ENCODE measurements around the gene SORBS1. TPM values are rescaled to one million over a fixed set of nuclear protein-coding genes. Genes with fewer than 3 reads are reported as not detected.

SORBS1 gene
- total and polyA plus RNA-seq, 2 experiments from 2014 or later = 17.0 to 40.2 TPM

- H4K20me1 ChIP-seq (ENCODE audit: insufficient read depth, poor library complexity, severe bottlenecking) = no peaks in the 10 kb centered on the region
- H3K4me1 ChIP-seq (ENCODE audit: insufficient read depth) = peaks cover 2% of the 10 kb centered on the region
- no peaks in the 10 kb centered on the region for H3K27me3 ChIP-seq
- H3K9me2 ChIP-seq (replicated peaks; ENCODE audit: insufficient read depth) = no peaks in the 10 kb centered on the region
- TF ChIP-seq CTCF (IDR thresholded peaks at IDR 0.05; ENCODE audit: poor library complexity) = no peak
- no peak for TF ChIP-seq EZH2 (IDR thresholded peaks at IDR 0.05; ENCODE audit: borderline replicate concordance)
- no peak for TF ChIP-seq EZH2phosphoT487 (IDR thresholded peaks at IDR 0.05; ENCODE audit: low read depth, severe bottlenecking, unreplicated experiment)
- no peak overlapping the region for H3K4me3 ChIP-seq
- no peaks in the 10 kb centered on the region for H3K9me3 ChIP-seq (ENCODE audit: low read depth)
- H3K27ac ChIP-seq = peak overlapping the region; percentile 51
- no peak overlapping the region for H3K4me2 ChIP-seq
- 83% methylated on average over 12 of the region's 12 CpGs for WGBS (ENCODE audit: low lambda C conversion rate, missing lambda C conversion rate)
- no peak overlapping the region for H2AFZ ChIP-seq
- DNase-seq (ENCODE audit: low spot score) = no peak
- no peaks in the 10 kb centered on the region for H3K79me2 ChIP-seq
- no peaks in the 10 kb centered on the region for H3K36me3 ChIP-seq (replicated peaks; ENCODE audit: insufficient read depth, low read depth)
Measured at GRCh38 chr10:95333997-95334804, 227.0 kb downstream of the SORBS1 start.

- TF ChIP-seq CTCF (IDR thresholded peaks at IDR 0.05; ENCODE audit: poor library complexity) (no peak), EZH2phosphoT487 (IDR thresholded peaks at IDR 0.05; ENCODE audit: low read depth, severe bottlenecking, unreplicated experiment) (no peak), EZH2 (IDR thresholded peaks at IDR 0.05; ENCODE audit: borderline replicate concordance) (no peak)
- H3K9me3 ChIP-seq (ENCODE audit: low read depth) = no peaks in the 10 kb centered on the region
- no peak for DNase-seq (ENCODE audit: low spot score)
- H2AFZ ChIP-seq = no peak overlapping the region
- H3K36me3 ChIP-seq (replicated peaks; ENCODE audit: insufficient read depth, low read depth) = no peaks in the 10 kb centered on the region
- no peak overlapping the region for H3K4me3 ChIP-seq
- H3K79me2 ChIP-seq = no peaks in the 10 kb centered on the region
- H3K4me2 ChIP-seq = no peak overlapping the region
- no peaks in the 10 kb centered on the region for H4K20me1 ChIP-seq (ENCODE audit: insufficient read depth, poor library complexity, severe bottlenecking)
- no peaks in the 10 kb centered on the region for H3K9me2 ChIP-seq (replicated peaks; ENCODE audit: insufficient read depth)
- 90% methylated on average over 4 of the region's 4 CpGs for WGBS (ENCODE audit: low lambda C conversion rate, missing lambda C conversion rate)
- H3K27me3 ChIP-seq = no peaks in the 10 kb centered on the region
- peaks cover under 1% of the 10 kb centered on the region for H3K4me1 ChIP-seq (ENCODE audit: insufficient read depth)
- H3K27ac ChIP-seq = no peak overlapping the region
Measured at GRCh38 chr10:95332666-95333249, 228.4 kb downstream of the SORBS1 start.

- TF ChIP-seq EZH2phosphoT487 (IDR thresholded peaks at IDR 0.05; ENCODE audit: low read depth, severe bottlenecking, unreplicated experiment) (no peak), CTCF (IDR thresholded peaks at IDR 0.05; ENCODE audit: poor library complexity) (no peak), EZH2 (IDR thresholded peaks at IDR 0.05; ENCODE audit: borderline replicate concordance) (no peak)
- no peak overlapping the region for H3K4me2 ChIP-seq
- DNase-seq (ENCODE audit: low spot score) = no peak
- no peaks in the 10 kb centered on the region for H3K9me3 ChIP-seq (ENCODE audit: low read depth)
- no peaks in the 10 kb centered on the region for H3K27me3 ChIP-seq
- H3K4me3 ChIP-seq = no peak overlapping the region
- no peaks in the 10 kb centered on the region for H4K20me1 ChIP-seq (ENCODE audit: insufficient read depth, poor library complexity, severe bottlenecking)
- no peak overlapping the region for H2AFZ ChIP-seq
- no peaks in the 10 kb centered on the region for H3K79me2 ChIP-seq
- H3K36me3 ChIP-seq (replicated peaks; ENCODE audit: insufficient read depth, low read depth) = no peaks in the 10 kb centered on the region
- no peak overlapping the region for H3K27ac ChIP-seq
- no peaks in the 10 kb centered on the region for H3K9me2 ChIP-seq (replicated peaks; ENCODE audit: insufficient read depth)
- WGBS (ENCODE audit: low lambda C conversion rate, missing lambda C conversion rate) = 84% methylated on average over 3 of the region's 3 CpGs
- peaks cover 12% of the 10 kb centered on the region for H3K4me1 ChIP-seq (ENCODE audit: insufficient read depth)
Measured at GRCh38 chr10:95331596-95332130, 229.5 kb downstream of the SORBS1 start.

Data from hepatocyte (in vitro differentiated cells).